H9 (cell line): ENCODE data around the gene CCSER1. TPM values are rescaled to one million over a fixed set of nuclear protein-coding genes. Genes with fewer than 3 reads are reported as not detected.
"Not testable (repeated sequence)": the region's sequence is repeated elsewhere in the genome, so short reads cannot be mapped to it uniquely, and the experiment has no call there.

ENCODE experiments used
- DNase-seq: peaks from one replicate; pipeline ENCODE4 v3.0.0-alpha.2; 2017
- H2AFZ ChIP-seq: one replicate; pipeline ENCODE4 v1.6.1; 2013; ENCODE audit warnings: mild to moderate bottlenecking, low read length, control low read depth, moderate library complexity
- H2AK5ac ChIP-seq: 2 replicates; pipeline ENCODE4 v1.6.1; 2013; ENCODE audit warnings: low read length, control low read depth, mixed read lengths; ENCODE audit not compliant: insufficient read length
- H2BK120ac ChIP-seq: one replicate; pipeline ENCODE4 v1.6.1; 2013; ENCODE audit warnings: low read depth, mild to moderate bottlenecking, low read length, control low read depth, inconsistent platforms; ENCODE audit not compliant: poor library complexity, severe bottlenecking
- H2BK12ac ChIP-seq: 2 replicates; pipeline ENCODE4 v1.6.1; 2013; ENCODE audit warnings: low read length, control low read depth, mixed read lengths, low read depth; ENCODE audit not compliant: insufficient read length
- H2BK15ac ChIP-seq: 2 replicates; pipeline ENCODE4 v1.6.1; 2013; ENCODE audit warnings: low read depth, low read length, control low read depth
- H2BK20ac ChIP-seq: one replicate; pipeline ENCODE4 v1.6.1; 2013; ENCODE audit warnings: low read depth, mild to moderate bottlenecking, low read length, control low read depth, inconsistent platforms; ENCODE audit not compliant: poor library complexity, severe bottlenecking
- H2BK5ac ChIP-seq: 2 replicates; pipeline ENCODE4 v1.6.1; 2013; ENCODE audit warnings: low read length, control low read depth, mixed read lengths; ENCODE audit not compliant: insufficient read length
- H3K14ac ChIP-seq: 2 replicates; pipeline ENCODE4 v1.6.1; 2013; ENCODE audit warnings: low read length, control low read depth; ENCODE audit not compliant: insufficient read depth
- H3K18ac ChIP-seq: 2 replicates; pipeline ENCODE4 v1.6.1; 2013; ENCODE audit warnings: low read depth, mild to moderate bottlenecking, mixed read lengths, low read length, control low read depth; ENCODE audit not compliant: insufficient read length
- H3K23ac ChIP-seq: 2 replicates; pipeline ENCODE4 v1.6.1; 2013; ENCODE audit warnings: low read length, control low read depth, mixed read lengths, low read depth; ENCODE audit not compliant: insufficient read length
- H3K23me2 ChIP-seq: 2 replicates; pipeline ENCODE4 v1.6.1; 2013; ENCODE audit warnings: low read depth, mild to moderate bottlenecking, mixed read lengths, low read length, control low read depth; ENCODE audit not compliant: insufficient read length, poor library complexity, severe bottlenecking
- H3K27ac ChIP-seq: 2 replicates; pipeline ENCODE4 v1.5.1; 2013; ENCODE audit warnings: low read length, control low read depth, mixed read lengths, low read depth; ENCODE audit not compliant: insufficient read length
- H3K27me3 ChIP-seq: 2 replicates; pipeline ENCODE4 v1.6.1; 2013; ENCODE audit warnings: low read length, control low read depth, inconsistent platforms; ENCODE audit not compliant: insufficient read depth
- H3K4ac ChIP-seq: 2 replicates; pipeline ENCODE4 v1.6.1; 2013; ENCODE audit warnings: low read depth, mild to moderate bottlenecking, control low read depth, inconsistent platforms, low read length, moderate library complexity
- H3K4me1 ChIP-seq: 2 replicates; pipeline ENCODE4 v1.6.1; 2013; ENCODE audit warnings: low read length, control low read depth, inconsistent platforms; ENCODE audit not compliant: insufficient read depth
- H3K4me2 ChIP-seq: 2 replicates; pipeline ENCODE4 v1.6.1; 2013; ENCODE audit warnings: low read length, control low read depth, mixed read lengths; ENCODE audit not compliant: insufficient read length, insufficient read depth
- H3K56ac ChIP-seq: 2 replicates; pipeline ENCODE4 v1.6.1; 2013; ENCODE audit warnings: low read depth, mild to moderate bottlenecking, mixed read lengths, low read length, control low read depth; ENCODE audit not compliant: insufficient read length
- H3K79me1 ChIP-seq: 2 replicates; pipeline ENCODE4 v1.6.1; 2013; ENCODE audit warnings: low read depth, mild to moderate bottlenecking, moderate library complexity, low read length, control low read depth, inconsistent platforms; ENCODE audit not compliant: insufficient read depth, poor library complexity, severe bottlenecking
- H3K79me2 ChIP-seq: 2 replicates; pipeline ENCODE4 v1.6.1; 2013; ENCODE audit warnings: low read length, control low read depth, inconsistent platforms; ENCODE audit not compliant: insufficient read depth
- H3K9ac ChIP-seq: 2 replicates; pipeline ENCODE4 v1.6.1; 2013; ENCODE audit warnings: low read length, control low read depth, mixed read lengths; ENCODE audit not compliant: insufficient read length; ENCODE audit errors: extremely low read depth
- H3K9me3 ChIP-seq: one replicate; pipeline ENCODE4 v1.6.1; 2013; ENCODE audit warnings: low read depth, low read length, inconsistent platforms; ENCODE audit not compliant: control insufficient read depth
- H3T11ph ChIP-seq: one replicate; pipeline ENCODE4 v1.6.1; 2013; ENCODE audit warnings: mild to moderate bottlenecking, low read length, control low read depth, inconsistent platforms
- H4K20me1 ChIP-seq: one replicate; pipeline ENCODE4 v1.6.1; 2013; ENCODE audit not compliant: control insufficient read depth, insufficient read length, insufficient read depth
- H4K5ac ChIP-seq: 2 replicates; pipeline ENCODE4 v1.6.1; 2013; ENCODE audit warnings: low read depth, mild to moderate bottlenecking, mixed read lengths, low read length, control low read depth; ENCODE audit not compliant: insufficient read length
- H4K8ac ChIP-seq: replicated peaks from 2 replicates; pipeline ENCODE4 v1.6.1; 2013; ENCODE audit warnings: low read length, control low read depth, mixed read lengths, low read depth; ENCODE audit not compliant: insufficient read length
- H4K91ac ChIP-seq: 2 replicates; pipeline ENCODE4 v1.6.1; 2013; ENCODE audit warnings: low read depth, mild to moderate bottlenecking, moderate library complexity, mixed read lengths, low read length, control low read depth; ENCODE audit not compliant: insufficient read length
- H3K27ac Mint-ChIP-seq, 3 experiments: 2 replicates in 2 of 3; 3 replicates in 1 of 3; pipeline ENCODE4 v1.8.0; 2020 to 2021; ENCODE audit warnings: mixed read lengths in 3 of 3, mild to moderate bottlenecking in 1 of 3, moderate library complexity in 1 of 3
- H3K27me3 Mint-ChIP-seq: 2 replicates; pipeline ENCODE4 v1.8.0; 2021; ENCODE audit warnings: low read depth, mild to moderate bottlenecking, moderate library complexity, mixed read lengths
- H3K36me3 Mint-ChIP-seq, 3 experiments: 2 replicates in 2 of 3; 3 replicates in 1 of 3; pipeline ENCODE4 v1.8.0; 2020 to 2021; ENCODE audit warnings: low read depth in 3 of 3, mixed read lengths in 3 of 3; ENCODE audit not compliant: insufficient read depth in 1 of 3
- H3K4me1 Mint-ChIP-seq, 2 experiments: 2 replicates each; pipeline ENCODE4 v1.8.0; 2020; ENCODE audit warnings: mixed read lengths in 2 of 2
- H3K4me3 Mint-ChIP-seq, 2 experiments: 2 replicates in 1 of 2; 3 replicates in 1 of 2; pipeline ENCODE4 v1.8.0; 2020 to 2021; ENCODE audit warnings: mild to moderate bottlenecking in 2 of 2, mixed read lengths in 2 of 2, moderate library complexity in 1 of 2
- H3K9me3 Mint-ChIP-seq, 2 experiments: 2 replicates in 1 of 2; 3 replicates in 1 of 2; pipeline ENCODE4 v1.8.0; 2020; ENCODE audit warnings: mild to moderate bottlenecking in 2 of 2, mixed read lengths in 2 of 2, moderate library complexity in 1 of 2
- CTCF ChIP-seq: fragments of 200-600 bp; sonication (generic); conservative IDR thresholded peaks from 3 replicates; pipeline ENCODE4 v1.8.0; 2021; ENCODE audit warnings: antibody characterized with exemption, mild to moderate bottlenecking
- WGBS: extraction: QIAGEN DNeasy Blood & Tissue Kit; methylation state at CpG from one replicate; pipeline ENCODE4 v1.1.7; 2013; ENCODE audit warnings: missing lambda C conversion rate, low lambda C conversion rate, mixed read lengths; ENCODE audit not compliant: insufficient read length; ENCODE audit errors: extremely low coverage; 5-methylcytosine and 5-hydroxymethylcytosine counted together
- total RNA-seq: library from RNA; stranded (reverse); gene quantifications from 2 replicates; pipeline ENCODE4 v1.2.1, GENCODE V29; 2021

CCSER1 gene
- total RNA-seq, 1 experiment from 2014 or later = 0.37 TPM

GRCh38 chr4:91267543-91267942, 1140.3 kb downstream of the CCSER1 start:
- H3K27ac Mint-ChIP-seq = peak overlapping the region in 1 of 3 experiments; percentile 28; a peak in 1 of 7 replicates
- H3K27me3 Mint-ChIP-seq = no peaks in the 10 kb centered on the region
- Histone ChIP-seq H4K5ac (no peak overlapping the region), H3K27ac (no peak overlapping the region), H4K20me1 (no peaks in the 10 kb centered on the region), H3K56ac (no peak overlapping the region), H2BK20ac (no peak overlapping the region), H4K91ac (no peak overlapping the region), H2AFZ (no peak overlapping the region), H3K4me1 (no peaks in the 10 kb centered on the region; the same call in 1 of the 2 replicates), H3K4me2 (no peak overlapping the region), H3K9me3 (no peaks in the 10 kb centered on the region), H2BK5ac (no peak overlapping the region), H3K18ac (no peak overlapping the region), H3K4ac (no peak overlapping the region), H3K23ac (no peak overlapping the region), H4K8ac (no peak overlapping the region), H2BK15ac (no peak overlapping the region), H2AK5ac (no peak overlapping the region), H3K27me3 (no peaks in the 10 kb centered on the region), H3K23me2 (no peaks in the 10 kb centered on the region), H3K79me2 (no peaks in the 10 kb centered on the region), H3K14ac (no peak overlapping the region), H3K79me1 (no peaks in the 10 kb centered on the region), H2BK12ac (no peak overlapping the region), H3K9ac (no peak overlapping the region), H3T11ph (no peak overlapping the region), H2BK120ac (no peak overlapping the region)
- no peak for TF ChIP-seq CTCF
- no peak overlapping the region for H3K4me3 Mint-ChIP-seq
- H3K36me3 Mint-ChIP-seq = peaks cover 7 to 12% (median 7%) of the 10 kb centered on the region in 3 experiments; a peak in 4 of 7 replicates
- peaks cover 7 to 15% of the 10 kb centered on the region in 2 experiments for H3K9me3 Mint-ChIP-seq
- no peak for DNase-seq
- H3K4me1 Mint-ChIP-seq = peaks cover 10 to 26% of the 10 kb centered on the region in 2 experiments

- H3K36me3 Mint-ChIP-seq = peaks cover 13 to 21% (median 16%) of the 10 kb centered on the region in 3 experiments; a peak in 6 of 7 replicates
- not testable (repeated sequence) for H3K9ac ChIP-seq, H3K79me1 ChIP-seq, H2BK15ac ChIP-seq, H3K79me2 ChIP-seq, H3K4me1 ChIP-seq, H2AK5ac ChIP-seq, H3T11ph ChIP-seq, H4K8ac ChIP-seq, H3K23ac ChIP-seq, H3K23me2 ChIP-seq, H2BK120ac ChIP-seq, H3K4me3 Mint-ChIP-seq, H2BK20ac ChIP-seq, H3K9me3 ChIP-seq, H3K4ac ChIP-seq, H3K56ac ChIP-seq, H2BK5ac ChIP-seq, H4K91ac ChIP-seq, H4K20me1 ChIP-seq, H4K5ac ChIP-seq, H2AFZ ChIP-seq, H3K14ac ChIP-seq, H2BK12ac ChIP-seq, H3K18ac ChIP-seq, H3K27me3 ChIP-seq, H3K27me3 Mint-ChIP-seq, H3K4me2 ChIP-seq
- H3K27ac ChIP-seq = peak overlapping the region; percentile 34
- peaks cover 17 to 24% of the 10 kb centered on the region in 2 experiments for H3K9me3 Mint-ChIP-seq
- no CpG with 5 or more reads among the region's 4 CpGs for WGBS
- H3K27ac Mint-ChIP-seq = peak overlapping the region; percentile 68 to 96 (median 94)
- peak; percentile 83 for DNase-seq
- peaks cover 10 to 26% of the 10 kb centered on the region in 2 experiments for H3K4me1 Mint-ChIP-seq
These were observed 1141.3 kb downstream of the CCSER1 start for GRCh38 chr4:91268481-91268880.
